Posterior cingulate gyrus (tissue), 11 donors: ENCODE results near the gene ROM1.
"Not testable (repeated sequence)": the region's sequence is repeated elsewhere in the genome, so short reads cannot be mapped to it uniquely, and the experiment has no call there.

Source experiments
- DNase-seq, 10 donors: peaks; one replicate each; pipeline versions ENCODE4 v3.0.0 to v3.0.0-alpha.2; 2020 to 2021; ENCODE audit warnings: mixed read lengths in 3 of 10
- intact Hi-C: fragments of 100-400 bp; cut with DNase I; formaldehyde crosslinking; loops from one replicate; pipeline ENCODE4 v1.15.1; 2023

ROM1 gene, protein sequence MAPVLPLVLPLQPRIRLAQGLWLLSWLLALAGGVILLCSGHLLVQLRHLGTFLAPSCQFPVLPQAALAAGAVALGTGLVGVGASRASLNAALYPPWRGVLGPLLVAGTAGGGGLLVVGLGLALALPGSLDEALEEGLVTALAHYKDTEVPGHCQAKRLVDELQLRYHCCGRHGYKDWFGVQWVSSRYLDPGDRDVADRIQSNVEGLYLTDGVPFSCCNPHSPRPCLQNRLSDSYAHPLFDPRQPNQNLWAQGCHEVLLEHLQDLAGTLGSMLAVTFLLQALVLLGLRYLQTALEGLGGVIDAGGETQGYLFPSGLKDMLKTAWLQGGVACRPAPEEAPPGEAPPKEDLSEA

GRCh38 chr11:62612366-62613290, at the start of gene ROM1, which contains the start of gene EML3:
Gene ROM1, plus strand, starts transcription at chr11:62613257. Its CDS starts 25 bp downstream, at chr11:62613282.
Gene EML3, minus strand, starts transcription at chr11:62612775. Its CDS starts 318 bp downstream, at chr11:62612457.
- intact Hi-C loops = loop anchor here (1.0 kb wide), 1 partner anchor 9 kb away; the partner anchor contains the start of gene B3GAT3
- DNase-seq = peak; percentile 69 to 97 (median 81)

- intact Hi-C loops = no loop called here
- no peak for DNase-seq
These were observed 47.8 kb upstream of the ROM1 start for GRCh38 chr11:62565100-62565802.

DNA sequence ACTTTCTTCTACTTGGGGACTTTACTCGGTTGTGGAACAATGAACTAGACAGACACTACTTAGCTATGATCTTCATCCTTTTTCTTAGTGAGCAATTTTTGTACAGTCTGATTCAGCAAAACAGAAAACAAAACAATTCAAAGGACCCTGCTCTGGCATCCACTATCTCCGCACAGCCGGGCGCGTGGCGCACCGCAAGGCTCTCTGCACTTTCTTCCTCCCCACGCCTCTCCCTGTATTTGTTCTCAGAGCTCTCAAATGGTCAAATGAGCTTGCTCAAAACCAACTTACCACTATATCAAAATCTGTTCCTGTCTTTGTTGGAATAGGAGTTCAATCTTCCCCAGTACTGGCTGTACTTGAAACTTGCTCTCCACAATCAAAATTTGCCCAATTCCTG, 46.8 kb upstream of the ROM1 start:
- intact Hi-C loops = no loop called here
- DNase-seq = peak in 1 of 10 donors; percentile 6

- intact Hi-C loops = no loop called here
- DNase-seq = peak in 1 of 10 donors; percentile 31
These were observed 45.9 kb upstream of the ROM1 start for GRCh38 chr11:62567018-62567633.

GRCh38 chr11:62569611-62570010, 43.4 kb upstream of the ROM1 start:
- DNase-seq = no peak
- intact Hi-C loops = loop anchor here (5.0 kb wide), 1 partner anchor 53 kb away; the partner anchor contains the start of gene B3GAT3

GRCh38 chr11:62570903-62571302, 42.2 kb upstream of the ROM1 start:
- DNase-seq = not testable (repeated sequence)
- intact Hi-C loops = loop anchor here (5.0 kb wide), 1 partner anchor 51 kb away; the partner anchor contains the start of gene B3GAT3

GRCh38 chr11:62571493-62571892, 41.6 kb upstream of the ROM1 start:
- DNase-seq = not testable (repeated sequence)
- intact Hi-C loops = loop anchor here (5.0 kb wide), 1 partner anchor 51 kb away; the partner anchor contains the start of gene B3GAT3

- intact Hi-C loops = loop anchor here (5.0 kb wide), 1 partner anchor 50 kb away; the partner anchor contains the start of gene B3GAT3
- DNase-seq = peak in 1 of 10 donors; percentile 38
These were observed 40.6 kb upstream of the ROM1 start for GRCh38 chr11:62572431-62572830.

DNA sequence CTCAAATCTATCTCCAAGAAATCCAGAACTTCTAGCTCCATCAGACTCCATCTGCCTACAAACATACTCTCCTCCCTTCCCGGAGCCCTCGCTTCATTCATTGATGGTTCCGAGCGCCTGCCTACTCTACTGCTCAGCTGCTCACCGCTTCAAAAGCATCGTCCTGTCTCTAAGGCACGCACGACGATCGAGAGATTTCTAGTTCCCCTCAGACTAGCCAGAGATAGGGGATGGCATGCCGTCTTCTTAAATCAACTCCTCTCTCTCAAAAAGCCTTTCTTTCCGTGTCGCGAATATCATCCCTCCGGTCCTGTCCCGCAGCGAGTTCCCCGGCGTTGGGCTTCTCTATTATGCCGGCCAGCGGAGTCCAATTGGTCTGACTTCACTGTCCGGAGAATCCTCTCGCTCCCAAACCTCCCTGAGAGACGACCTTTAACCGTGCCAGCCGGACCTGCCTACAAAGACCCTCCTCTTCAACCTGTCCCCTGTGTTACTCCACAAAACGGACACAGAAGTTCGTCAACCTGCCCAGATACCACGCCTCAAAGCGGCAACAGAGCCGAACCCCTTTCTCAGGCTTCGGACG, 40.0 kb upstream of the ROM1 start:
- intact Hi-C loops = loop anchor here (5.0 kb wide), 1 partner anchor 49 kb away; the partner anchor contains the start of gene B3GAT3
- DNase-seq = peak in 1 of 10 donors; percentile 66

- intact Hi-C loops = loop anchor here (1.0 to 5.0 kb wide), 2 partner anchors 18 to 49 kb away; partner anchors contain the start of genes B3GAT3 and TUT1
- peak; percentile 97 to 100 (median 98) for DNase-seq
These were observed 39.3 kb upstream of the ROM1 start, which contains the start of gene EEF1G for GRCh38 chr11:62573592-62574362. Gene EEF1G, minus strand, starts transcription at chr11:62573891. Its CDS starts 49 bp downstream, at chr11:62573842.

- DNase-seq = peak in 6 of 10 donors; percentile 28 to 92 (median 37)
- intact Hi-C loops = loop anchor here (1.0 to 5.0 kb wide), 2 partner anchors 17 to 48 kb away; partner anchors contain the start of genes B3GAT3 and TUT1
These were observed 38.5 kb upstream of the ROM1 start for GRCh38 chr11:62574363-62575071.

- DNase-seq = peak in 1 of 10 donors; percentile 75
- intact Hi-C loops = no loop called here
These were observed 37.9 kb upstream of the ROM1 start for GRCh38 chr11:62575156-62575555.

DNA sequence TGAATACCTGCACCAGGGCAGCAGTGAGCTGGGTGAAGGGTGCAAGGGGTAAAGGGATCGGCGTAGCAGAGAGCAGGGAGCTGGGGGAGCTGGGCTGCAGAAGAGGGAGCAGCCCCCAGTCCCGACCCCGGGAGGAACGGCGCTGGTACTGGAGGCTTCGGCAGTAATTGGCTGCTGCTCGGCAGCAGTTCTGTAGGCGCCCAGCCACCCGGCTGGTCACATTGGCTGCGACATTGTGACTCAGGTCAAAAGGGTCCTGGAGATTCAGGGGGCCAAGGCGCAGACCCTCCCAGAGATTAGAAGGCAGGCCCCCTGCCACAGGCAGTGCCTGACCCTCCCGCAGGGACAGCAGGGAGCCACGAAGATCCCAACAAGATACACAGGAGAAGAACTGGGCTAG, 37.2 kb upstream of the ROM1 start:
- intact Hi-C loops = no loop called here
- DNase-seq = no peak

- no peak for DNase-seq
- intact Hi-C loops = no loop called here
These were observed 35.9 kb upstream of the ROM1 start for GRCh38 chr11:62577046-62577714.

DNA sequence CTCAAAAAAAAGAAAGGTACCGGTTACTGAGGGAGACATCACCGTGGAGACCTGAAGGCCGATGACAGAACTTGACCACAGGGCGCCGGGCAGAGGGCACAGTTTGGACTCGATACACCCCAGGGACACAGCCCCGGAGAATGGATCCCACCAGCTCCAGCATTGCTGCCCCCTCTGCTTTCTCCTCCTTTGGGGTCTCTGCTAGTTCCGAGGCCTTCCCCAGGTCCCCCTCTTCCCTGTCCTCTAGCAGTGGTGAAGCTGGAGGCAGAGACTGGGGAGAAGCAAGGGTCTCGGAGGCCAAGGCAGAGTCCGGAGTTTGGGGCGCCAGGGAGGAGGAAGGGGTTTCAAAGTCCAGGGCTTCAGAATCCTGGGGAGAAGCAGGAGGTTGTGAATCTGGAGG, 34.5 kb upstream of the ROM1 start:
- peak in 1 of 10 donors; percentile 43 for DNase-seq
- intact Hi-C loops = no loop called here

DNA sequence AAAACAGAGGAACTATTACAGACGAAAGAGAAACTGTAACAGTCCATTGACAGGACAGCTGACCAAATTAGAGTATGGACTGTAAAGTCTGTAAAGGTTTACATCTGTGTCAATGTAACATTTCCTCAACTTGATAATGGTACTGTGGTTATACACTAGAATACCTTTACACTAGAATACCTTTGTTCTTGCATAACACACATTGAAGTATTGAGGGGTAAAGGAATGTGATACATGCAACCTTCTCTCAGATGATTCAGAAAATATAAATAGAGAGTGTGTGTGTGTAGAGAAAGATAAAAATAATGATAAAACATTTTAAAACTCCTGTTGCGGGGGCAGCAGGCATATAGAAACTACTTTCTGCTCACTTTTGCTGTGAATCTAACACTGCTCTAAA, 33.8 kb upstream of the ROM1 start:
- intact Hi-C loops = no loop called here
- DNase-seq = no peak
